Lower lobe of right lung (tissue), 2 donors: Measurements from ENCODE around the gene CTSD. TPM values are rescaled to one million over a fixed set of nuclear protein-coding genes. Genes with fewer than 3 reads are reported as not detected.

ENCODE experiments used
- ATAC-seq, 2 donors: fragments of 200-7000 bp; cut with Tn5 transposase; one replicate each; pipeline ENCODE4 v1.9.1; 2020 to 2022; ENCODE audit warnings: mild to moderate bottlenecking in 2 of 2, moderate library complexity in 2 of 2
- DNase-seq: peaks from one replicate; pipeline ENCODE4 v3.0.0-alpha.2; 2020
- H3K27ac ChIP-seq: fragments of 200-600 bp; one replicate; pipeline ENCODE4 v1.8.0; 2022
- H3K27me3 ChIP-seq: fragments of 200-600 bp; one replicate; pipeline ENCODE4 v1.8.0; 2022; ENCODE audit warnings: low read depth
- H3K36me3 ChIP-seq: fragments of 200-600 bp; one replicate; pipeline ENCODE4 v1.8.0; 2022; ENCODE audit warnings: mild to moderate bottlenecking
- H3K4me1 ChIP-seq: fragments of 200-600 bp; one replicate; pipeline ENCODE4 v1.8.0; 2022
- H3K4me3 ChIP-seq: fragments of 200-600 bp; one replicate; pipeline ENCODE4 v1.8.0; 2022; ENCODE audit warnings: mild to moderate bottlenecking
- H3K9me3 ChIP-seq: fragments of 200-600 bp; one replicate; pipeline ENCODE4 v1.8.0; 2022
- CTCF ChIP-seq: fragments of 200-600 bp; IDR thresholded peaks from one replicate; pipeline ENCODE4 v1.8.0; 2022; ENCODE audit warnings: antibody characterized with exemption, mild to moderate bottlenecking
- intact Hi-C: fragments of 100-400 bp; cut with DNase I; formaldehyde crosslinking; loops from one replicate; pipeline ENCODE4 v1.11.0; 2022
- total RNA-seq: library from RNA; stranded (reverse); fragmentation: NEBNext Ultra II Directional; extraction: Animal tissue kit (Norgen Biotek cat#: 25700); gene quantifications from one replicate; pipeline ENCODE4 v1.2.1, GENCODE V29; 2021
- donor health status: DM: no; HTN: yes; CAD: no; lungs with severe emphysema.

The CTSD gene
- total RNA-seq, 1 donor from 2014 or later: 2,919 TPM

- H3K27me3 ChIP-seq: peaks cover 7% of the 10 kb centered on the region
- H3K9me3 ChIP-seq: no peaks in the 10 kb centered on the region
- ATAC-seq (no peak), DNase-seq (no peak)
- TF ChIP-seq CTCF: no peak
- intact Hi-C loops: no loop called here
- no peak overlapping the region for H3K27ac ChIP-seq
- no peaks in the 10 kb centered on the region for H3K36me3 ChIP-seq
- H3K4me1 ChIP-seq: no peaks in the 10 kb centered on the region
- H3K4me3 ChIP-seq: no peak overlapping the region
Measured at GRCh38 chr11:1708716-1709115, 55.0 kb downstream of the CTSD start.

GRCh38 chr11:1707751-1708150 is 56.0 kb downstream of the CTSD start:
- intact Hi-C loops: no loop called here
- peaks cover 7% of the 10 kb centered on the region for H3K27me3 ChIP-seq
- no peaks in the 10 kb centered on the region for H3K36me3 ChIP-seq
- no peak for TF ChIP-seq CTCF
- no peak overlapping the region for H3K4me3 ChIP-seq
- no peak overlapping the region for H3K27ac ChIP-seq
- DNase-seq (no peak), ATAC-seq (no peak)
- no peaks in the 10 kb centered on the region for H3K4me1 ChIP-seq
- H3K9me3 ChIP-seq: no peaks in the 10 kb centered on the region

DNA sequence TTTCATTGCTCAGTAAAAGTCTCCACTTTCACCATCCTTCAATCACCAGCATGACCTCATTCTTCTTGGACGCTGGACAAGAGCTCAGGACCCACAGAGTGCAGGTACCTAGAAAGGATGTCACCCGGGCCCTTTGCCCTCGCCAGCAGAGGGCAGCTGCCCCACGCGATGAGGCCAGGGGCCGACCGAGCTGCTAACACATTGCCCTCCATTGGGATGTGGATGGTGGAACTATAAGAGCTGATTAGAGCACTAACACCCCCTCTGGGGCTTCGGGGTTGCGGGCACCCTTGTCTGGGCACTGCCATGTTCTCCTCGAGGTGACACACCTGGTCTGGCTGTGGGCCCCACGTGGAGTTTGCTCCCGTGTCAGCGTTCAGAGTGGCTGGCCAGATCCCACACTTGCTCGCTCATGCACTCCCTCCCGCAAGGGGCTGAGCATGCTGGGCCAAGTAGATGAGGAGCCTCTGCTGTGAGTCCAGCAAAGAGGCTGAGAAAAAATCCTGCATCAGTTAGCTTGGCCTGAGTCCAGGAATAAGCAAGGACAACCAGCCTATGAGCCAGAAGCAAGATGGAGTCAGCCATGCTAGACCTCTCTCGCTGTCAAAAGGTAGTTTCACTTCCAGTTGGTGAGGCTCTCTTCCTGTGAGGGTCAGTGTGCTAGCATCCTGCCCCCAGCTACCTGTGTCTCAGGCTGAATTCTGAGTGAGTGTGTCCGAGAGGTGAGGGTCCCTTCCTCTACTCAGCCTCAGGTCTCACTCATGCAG is 56.9 kb downstream of the CTSD start:
- ATAC-seq: peak in 1 of 2 donors; percentile 48
- intact Hi-C loops: no loop called here
- Histone ChIP-seq H3K36me3 (no peaks in the 10 kb centered on the region), H3K27ac (no peak overlapping the region), H3K9me3 (no peaks in the 10 kb centered on the region), H3K4me1 (no peaks in the 10 kb centered on the region), H3K27me3 (peaks cover 7% of the 10 kb centered on the region), H3K4me3 (no peak overlapping the region)
- DNase-seq: no peak
- TF ChIP-seq CTCF: peak; percentile 26

- no peak overlapping the region for H3K4me3 ChIP-seq
- ATAC-seq: no peak
- H3K27me3 ChIP-seq: peaks cover 3% of the 10 kb centered on the region
- TF ChIP-seq CTCF: no peak
- H3K27ac ChIP-seq: no peak overlapping the region
- intact Hi-C loops: no loop called here
- no peaks in the 10 kb centered on the region for H3K9me3 ChIP-seq
- H3K36me3 ChIP-seq: no peaks in the 10 kb centered on the region
- DNase-seq: no peak
- H3K4me1 ChIP-seq: no peaks in the 10 kb centered on the region
Measured at GRCh38 chr11:1705126-1706052, 58.3 kb downstream of the CTSD start.

DNA sequence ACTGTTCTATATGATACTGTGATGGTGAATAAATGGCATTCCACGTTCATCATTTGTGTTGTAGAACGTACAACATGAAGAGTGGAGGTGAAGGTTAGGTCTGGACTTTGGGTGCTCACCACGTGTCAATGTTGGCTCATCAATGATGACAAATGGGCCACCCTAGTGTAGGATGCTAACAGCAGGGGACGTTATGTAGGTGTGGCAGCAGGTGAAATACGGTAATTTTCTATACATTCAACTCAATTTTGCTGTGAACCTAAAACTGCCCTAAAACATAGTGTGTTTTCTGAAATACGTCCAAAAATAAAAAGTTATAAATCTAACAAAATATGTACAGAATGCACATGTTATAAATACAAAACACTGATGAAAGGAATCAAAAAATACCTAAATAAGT is 60.6 kb downstream of the CTSD start:
- Histone ChIP-seq H3K9me3 (no peaks in the 10 kb centered on the region), H3K36me3 (no peaks in the 10 kb centered on the region), H3K4me1 (no peaks in the 10 kb centered on the region), H3K4me3 (no peak overlapping the region), H3K27ac (no peak overlapping the region), H3K27me3 (peaks cover 8% of the 10 kb centered on the region)
- no peak for TF ChIP-seq CTCF
- ATAC-seq (no peak), DNase-seq (no peak)
- intact Hi-C loops: no loop called here

Other genes with a start within 250 kb of the CTSD start
- gene DUSP8, start 191.7 kb downstream of the CTSD start, total RNA-seq: 8.9 TPM
- gene KRTAP5-1, start 178.6 kb downstream of the CTSD start, total RNA-seq: not detected
- not detected for gene KRTAP5-2, start 165.6 kb downstream of the CTSD start, total RNA-seq
- not detected for gene KRTAP5-3, start 155.5 kb downstream of the CTSD start, total RNA-seq
- gene KRTAP5-4, start 141.8 kb downstream of the CTSD start, total RNA-seq: not detected
- gene KRTAP5-5, start 134.2 kb downstream of the CTSD start, total RNA-seq: not detected
- gene KRTAP5-6, start 66.7 kb downstream of the CTSD start, total RNA-seq: not detected
- 9.2 TPM for gene IFITM10, start 13.3 kb downstream of the CTSD start, total RNA-seq
- 18.5 TPM for gene SYT8, start 71.1 kb upstream of the CTSD start, total RNA-seq
- gene TNNI2, start 75.1 kb upstream of the CTSD start, total RNA-seq: 17.7 TPM
- 90.4 TPM for gene LSP1, start 89.2 kb upstream of the CTSD start, total RNA-seq
- gene PRR33, start 128.0 kb upstream of the CTSD start, total RNA-seq: not detected
- gene TNNT3, start 155.8 kb upstream of the CTSD start, total RNA-seq: 4.7 TPM
- gene MRPL23, start 183.4 kb upstream of the CTSD start, total RNA-seq: 59.2 TPM
- 87.6 TPM for gene H19, start 233.9 kb upstream of the CTSD start, total RNA-seq